ENCODE data around the gene MAFF.

The MAFF gene

GRCh38 chr22:38262051-38262795 is 60.4 kb downstream of the MAFF start:
- DNase-seq (ENCODE audit: low read depth, low spot score): no peak
- Histone ChIP-seq H3K4me3 (ENCODE audit: low read length) (no peak overlapping the region), H3K27me3 (ENCODE audit: control insufficient read depth, insufficient read depth, low read length) (no peaks in the 10 kb centered on the region), H3K4me1 (ENCODE audit: control insufficient read depth, insufficient read depth, low read length) (peaks cover 2% of the 10 kb centered on the region), H3K27ac (ENCODE audit: low read length) (no peak overlapping the region), H3K9me3 (ENCODE audit: control insufficient read depth, insufficient read depth, low read length) (no peaks in the 10 kb centered on the region), H3K36me3 (ENCODE audit: control insufficient read depth, insufficient read depth, low read length) (peaks cover 2% of the 10 kb centered on the region; the same call in 1 of the 2 replicates)
- no CpG with 5 or more reads among the region's 20 CpGs for WGBS (ENCODE audit: insufficient coverage, insufficient read length)

- Histone ChIP-seq H3K36me3 (ENCODE audit: control insufficient read depth, insufficient read depth, low read length) (peaks cover 2% of the 10 kb centered on the region; the same call in 1 of the 2 replicates), H3K27ac (ENCODE audit: low read length) (no peak overlapping the region), H3K9me3 (ENCODE audit: control insufficient read depth, insufficient read depth, low read length) (no peaks in the 10 kb centered on the region), H3K4me3 (ENCODE audit: low read length) (no peak overlapping the region), H3K4me1 (ENCODE audit: control insufficient read depth, insufficient read depth, low read length) (no peaks in the 10 kb centered on the region; the same call in 1 of the 2 replicates), H3K27me3 (ENCODE audit: control insufficient read depth, insufficient read depth, low read length) (no peaks in the 10 kb centered on the region)
- no CpG with 5 or more reads among the region's 6 CpGs for WGBS (ENCODE audit: insufficient coverage, insufficient read length)
- DNase-seq (ENCODE audit: low read depth, low spot score): no peak
Observed at GRCh38 chr22:38264322-38264843, 62.6 kb downstream of the MAFF start.

Measured in iPS DF 6.9 (cell line).